Parathyroid adenoma (tissue), 2 donors: ENCODE results near the gene ST6GAL1.

Experiments used
- H2AFZ ChIP-seq: fragments of 300-600 bp; sonication (generic); one replicate; pipeline ENCODE4 v1.7.0; 2017; ENCODE audit warnings: antibody characterized with exemption, mild to moderate bottlenecking
- H3K27ac ChIP-seq: fragments of 300-600 bp; sonication (generic); one replicate; pipeline ENCODE4 v1.7.0; 2017
- H3K27me3 ChIP-seq: fragments of 300-600 bp; sonication (generic); one replicate; pipeline ENCODE4 v1.7.0; 2017; ENCODE audit warnings: low read length; ENCODE audit not compliant: control insufficient read depth, insufficient read depth
- H3K36me3 ChIP-seq: fragments of 300-600 bp; sonication (generic); one replicate; pipeline ENCODE4 v1.7.0; 2017; ENCODE audit warnings: low read length; ENCODE audit not compliant: control insufficient read depth, insufficient read depth
- H3K4me1 ChIP-seq: fragments of 300-600 bp; sonication (generic); one replicate; pipeline ENCODE4 v1.7.0; 2017; ENCODE audit warnings: control low read depth
- H3K4me2 ChIP-seq: fragments of 300-600 bp; sonication (generic); one replicate; pipeline ENCODE4 v1.7.0; 2017; ENCODE audit warnings: low read length
- H3K4me3 ChIP-seq: fragments of 300-600 bp; sonication (generic); one replicate; pipeline ENCODE4 v1.7.0; 2017; ENCODE audit warnings: low read depth, low read length
- H3K79me2 ChIP-seq: fragments of 300-600 bp; sonication (generic); one replicate; pipeline ENCODE4 v1.7.0; 2017; ENCODE audit warnings: control low read depth
- H3K9ac ChIP-seq: fragments of 300-600 bp; sonication (generic); one replicate; pipeline ENCODE4 v1.7.0; 2017; ENCODE audit warnings: mild to moderate bottlenecking
- H3K9me3 ChIP-seq: fragments of 300-600 bp; sonication (generic); one replicate; pipeline ENCODE4 v1.7.0; 2017; ENCODE audit warnings: low read length; ENCODE audit not compliant: control insufficient read depth
- CTCF ChIP-seq: fragments of 300-600 bp; sonication (generic); IDR thresholded peaks from one replicate; pipeline ENCODE4 v1.7.0; 2017; ENCODE audit warnings: antibody characterized with exemption, mild to moderate bottlenecking
- donor health status: primary hyperparathyroidism.

ST6GAL1 gene

GRCh38 chr3:187042874-187043458 lies 112.6 kb downstream of the ST6GAL1 start:
- Histone ChIP-seq H3K4me3 (no peak overlapping the region), H3K27me3 (no peaks in the 10 kb centered on the region), H3K9me3 (no peaks in the 10 kb centered on the region), H3K27ac (no peak overlapping the region), H3K4me1 (no peaks in the 10 kb centered on the region), H3K9ac (no peak overlapping the region), H3K4me2 (no peak overlapping the region), H2AFZ (no peak overlapping the region), H3K79me2 (no peaks in the 10 kb centered on the region), H3K36me3 (no peaks in the 10 kb centered on the region)
- TF ChIP-seq CTCF: no peak

- no peak for TF ChIP-seq CTCF
- H3K4me3 ChIP-seq: no peak overlapping the region
- no peaks in the 10 kb centered on the region for H3K9me3 ChIP-seq
- H3K4me1 ChIP-seq: no peaks in the 10 kb centered on the region
- H2AFZ ChIP-seq: no peak overlapping the region
- no peaks in the 10 kb centered on the region for H3K79me2 ChIP-seq
- no peaks in the 10 kb centered on the region for H3K36me3 ChIP-seq
- H3K4me2 ChIP-seq: no peak overlapping the region
- H3K9ac ChIP-seq: no peak overlapping the region
- no peaks in the 10 kb centered on the region for H3K27me3 ChIP-seq
- H3K27ac ChIP-seq: no peak overlapping the region
These were observed 113.9 kb downstream of the ST6GAL1 start for GRCh38 chr3:187044206-187044605.

GRCh38 chr3:187044867-187045552 lies 114.7 kb downstream of the ST6GAL1 start:
- Histone ChIP-seq H3K9ac (no peak overlapping the region), H3K27me3 (no peaks in the 10 kb centered on the region), H3K4me1 (no peaks in the 10 kb centered on the region), H3K36me3 (no peaks in the 10 kb centered on the region), H3K79me2 (no peaks in the 10 kb centered on the region), H3K9me3 (no peaks in the 10 kb centered on the region), H2AFZ (no peak overlapping the region), H3K27ac (no peak overlapping the region), H3K4me3 (no peak overlapping the region), H3K4me2 (no peak overlapping the region)
- TF ChIP-seq CTCF: no peak

- no peak overlapping the region for H3K27ac ChIP-seq
- H3K79me2 ChIP-seq: no peaks in the 10 kb centered on the region
- H3K4me1 ChIP-seq: no peaks in the 10 kb centered on the region
- H3K36me3 ChIP-seq: no peaks in the 10 kb centered on the region
- no peak overlapping the region for H2AFZ ChIP-seq
- no peak overlapping the region for H3K4me3 ChIP-seq
- no peaks in the 10 kb centered on the region for H3K27me3 ChIP-seq
- H3K9me3 ChIP-seq: no peaks in the 10 kb centered on the region
- no peak overlapping the region for H3K4me2 ChIP-seq
- no peak overlapping the region for H3K9ac ChIP-seq
- no peak for TF ChIP-seq CTCF
These were observed 115.7 kb downstream of the ST6GAL1 start for GRCh38 chr3:187046033-187046432.
